Pancreas (tissue), 10 donors: ENCODE data around the gene HNRNPUL1. TPM values are rescaled to one million over a fixed set of nuclear protein-coding genes. Genes with fewer than 3 reads are reported as not detected.

ENCODE experiments used
- ATAC-seq, 4 donors: fragments of 200-7000 bp; cut with Tn5 transposase; one replicate each; pipeline versions ENCODE4 v1.8.0 to v1.9.1; 2020; ENCODE audit warnings: mild to moderate bottlenecking in 4 of 4, moderate library complexity in 4 of 4
- DNase-seq, 6 donors: peaks; one replicate each; pipeline ENCODE4 v3.0.0-alpha.2; 2020
- FAIRE-seq: peaks from 2 replicates; lab custom pipeline; 2012; peaks lifted over from hg19 to GRCh38; lab: Jason Lieb, UNC
- H3K27ac ChIP-seq, 4 donors: fragments of 200-600 bp; sonication (generic); 1 replicate in 3 of 4; 2 replicates in 1 of 4; pipeline versions ENCODE4 v1.5.0 to v1.8.0; 2020
- H3K27me3 ChIP-seq, 4 donors: fragments of 200-600 bp; one replicate each; pipeline ENCODE4 v1.8.0; 2021
- H3K36me3 ChIP-seq, 3 donors: fragments of 200-600 bp; sonication (generic) in 1 of 3; one replicate each; pipeline versions ENCODE4 v1.5.0 to v1.8.0; 2020 to 2021
- H3K4me1 ChIP-seq, 3 donors: fragments of 200-600 bp; one replicate each; pipeline ENCODE4 v1.8.0; 2021
- H3K4me3 ChIP-seq, 4 donors: fragments of 200-600 bp; sonication (generic) in 2 of 4; one replicate each; pipeline versions ENCODE4 v1.5.0 to v1.8.0; 2020 to 2021
- H3K9me3 ChIP-seq, 4 donors: fragments of 200-600 bp; one replicate each; pipeline ENCODE4 v1.8.0; 2021
- WGBS, 2 donors: extraction: QIAGEN DNeasy Blood & Tissue Kit; methylation state at CpG; one replicate each; pipeline ENCODE4 v1.1.7; 2013; 5-methylcytosine and 5-hydroxymethylcytosine counted together
- intact Hi-C, 3 donors: fragments of 100-400 bp; cut with DNase I; formaldehyde crosslinking; loops; one replicate each; pipeline versions ENCODE4 v1.11.1 to v1.14.2; 2022
- polyA plus RNA-seq, 2 donors: library from polyadenylated mRNA; stranded (reverse); fragments of 200-250 nt; gene quantifications; one replicate each; pipeline ENCODE4 v1.2.3, GENCODE V29; 2013
- total RNA-seq, 6 donors: library from RNA; stranded (reverse); fragmentation: NEBNext Ultra II Directional in 4 of 6; extraction: Animal tissue kit (Norgen Biotek cat#: 25700) in 4 of 6; gene quantifications; one replicate each; pipeline versions ENCODE4 v1.2.1 to v1.2.4, GENCODE V29; 2021 to 2023
- TF ChIP-seq, protein P1 (sequence below), 4 donors: fragments of 200-600 bp; sonication (generic) in 3 of 4; IDR thresholded peaks; one replicate each; pipeline versions ENCODE4 v1.5.0 to v1.8.0; 2021; ENCODE audit warnings: antibody characterized with exemption in 4 of 4
- donor health status: healthy with polysubstance abuse.
- donor health status: DM: no; HTN: no; CAD: no; lungs with moderate emphysema.
- donor health status: DM: no; HTN: no; CAD: no.
- donor health status: control.
- donor health status: control.
- donor health status: Bipolar disorder and iron deficiency.
- donor health status: DM: yes; HTN: yes; CAD: no.
- donor health status: DM: no; HTN: no; CAD: no.
- donor health status: DM: no; HTN: no; CAD: no.
- donor health status: DM: yes; HTN: yes; CAD: no.

The HNRNPUL1 gene
- total and polyA plus RNA-seq, 8 donors: 49.2 to 101 (median 82.1) TPM

DNA sequence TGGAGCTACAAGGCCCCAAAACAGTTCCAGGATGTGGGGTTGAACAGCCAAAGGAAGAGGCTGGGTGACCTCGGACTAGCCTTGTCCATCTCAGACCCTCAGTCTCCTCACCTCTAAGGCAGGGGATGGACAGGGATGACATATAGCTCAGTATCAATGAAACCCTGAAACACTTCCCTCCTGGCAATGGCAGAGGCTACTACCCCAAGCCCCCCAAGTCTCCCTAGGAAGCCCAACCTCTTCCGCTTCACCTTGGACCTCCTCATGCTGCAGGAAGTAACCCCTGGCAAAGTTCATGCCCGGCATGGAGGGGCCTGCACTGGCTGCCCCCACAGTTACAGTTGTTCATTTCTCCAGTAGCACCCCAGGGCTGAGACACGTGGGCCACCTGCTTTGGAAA is 56.4 kb downstream of the HNRNPUL1 start:
- intact Hi-C loops: no loop called here
- no peak for ATAC-seq

DNA sequence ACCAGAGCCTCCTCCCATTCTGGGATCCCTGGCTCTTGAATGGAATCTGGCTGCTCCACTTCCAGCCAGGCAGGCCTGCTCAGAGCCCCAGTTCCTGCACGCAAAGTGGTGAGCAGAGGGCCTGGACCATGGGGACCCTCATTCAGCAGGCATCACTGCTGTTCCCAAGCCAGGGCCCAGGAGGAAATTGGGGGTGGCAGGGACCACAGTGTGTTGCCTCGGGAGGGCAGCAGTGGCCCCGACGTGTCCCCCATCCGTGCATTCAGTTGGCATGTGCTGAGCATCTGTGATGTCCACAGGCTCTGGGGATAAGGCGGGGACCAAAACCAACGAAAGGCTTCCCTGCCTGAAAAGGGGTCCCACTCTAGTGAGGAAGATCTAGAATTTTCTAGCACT is 57.0 kb downstream of the HNRNPUL1 start:
- no peak for ATAC-seq
- 85 to 97% methylated on average over 7 of the region's 7 CpGs for WGBS, 2 donors
- no peaks in the 10 kb centered on the region for H3K27me3 ChIP-seq
- FAIRE-seq: no peak
- TF ChIP-seq, protein P1, sequence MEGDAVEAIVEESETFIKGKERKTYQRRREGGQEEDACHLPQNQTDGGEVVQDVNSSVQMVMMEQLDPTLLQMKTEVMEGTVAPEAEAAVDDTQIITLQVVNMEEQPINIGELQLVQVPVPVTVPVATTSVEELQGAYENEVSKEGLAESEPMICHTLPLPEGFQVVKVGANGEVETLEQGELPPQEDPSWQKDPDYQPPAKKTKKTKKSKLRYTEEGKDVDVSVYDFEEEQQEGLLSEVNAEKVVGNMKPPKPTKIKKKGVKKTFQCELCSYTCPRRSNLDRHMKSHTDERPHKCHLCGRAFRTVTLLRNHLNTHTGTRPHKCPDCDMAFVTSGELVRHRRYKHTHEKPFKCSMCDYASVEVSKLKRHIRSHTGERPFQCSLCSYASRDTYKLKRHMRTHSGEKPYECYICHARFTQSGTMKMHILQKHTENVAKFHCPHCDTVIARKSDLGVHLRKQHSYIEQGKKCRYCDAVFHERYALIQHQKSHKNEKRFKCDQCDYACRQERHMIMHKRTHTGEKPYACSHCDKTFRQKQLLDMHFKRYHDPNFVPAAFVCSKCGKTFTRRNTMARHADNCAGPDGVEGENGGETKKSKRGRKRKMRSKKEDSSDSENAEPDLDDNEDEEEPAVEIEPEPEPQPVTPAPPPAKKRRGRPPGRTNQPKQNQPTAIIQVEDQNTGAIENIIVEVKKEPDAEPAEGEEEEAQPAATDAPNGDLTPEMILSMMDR (IDR thresholded peaks at IDR 0.05): no peak
- H3K9me3 ChIP-seq: no peaks in the 10 kb centered on the region
- intact Hi-C loops: no loop called here
- no peak for DNase-seq
- H3K27ac ChIP-seq: no peak overlapping the region
- H3K4me1 ChIP-seq: peaks cover 0 to 12% (median 0%) of the 10 kb centered on the region in 3 donors
- peaks cover 0 to 23% (median 13%) of the 10 kb centered on the region in 3 donors for H3K36me3 ChIP-seq
- H3K4me3 ChIP-seq: no peak overlapping the region

More for the DNA sequence above, 56.4 kb downstream of the HNRNPUL1 start:
- DNase-seq (peak in 2 of 6 donors; percentile 10 to 14), FAIRE-seq (no peak)
- peaks cover 0 to 24% (median 17%) of the 10 kb centered on the region in 3 donors for H3K36me3 ChIP-seq
- H3K9me3 ChIP-seq: no peaks in the 10 kb centered on the region
- no peak overlapping the region for H3K4me3 ChIP-seq
- peaks cover 0 to 5% (median 0%) of the 10 kb centered on the region in 3 donors for H3K4me1 ChIP-seq
- WGBS, 2 donors: 91 to 96% methylated on average over 4 of the region's 4 CpGs
- TF ChIP-seq, protein P1 (IDR thresholded peaks at IDR 0.05): no peak
- no peaks in the 10 kb centered on the region for H3K27me3 ChIP-seq
- no peak overlapping the region for H3K27ac ChIP-seq

GRCh38 chr19:41321600-41322270 is 57.6 kb downstream of the HNRNPUL1 start:
- H3K4me3 ChIP-seq: no peak overlapping the region
- FAIRE-seq: no peak

GRCh38 chr19:41322451-41322850 is 58.3 kb downstream of the HNRNPUL1 start:
- intact Hi-C loops: no loop called here
- TF ChIP-seq, protein P1 (IDR thresholded peaks at IDR 0.05): no peak
- Histone ChIP-seq H3K27me3 (no peaks in the 10 kb centered on the region), H3K36me3 (peaks cover 0 to 11% (median under 1%) of the 10 kb centered on the region in 3 donors), H3K4me3 (no peak overlapping the region), H3K9me3 (no peaks in the 10 kb centered on the region), H3K27ac (no peak overlapping the region), H3K4me1 (peaks cover 0 to 23% (median 0%) of the 10 kb centered on the region in 3 donors)
- no peak for FAIRE-seq
- DNase-seq: peak in 1 of 6 donors; percentile 43
- 91 to 92% methylated on average over 11 of the region's 11 CpGs for WGBS, 2 donors
- ATAC-seq: no peak

More at GRCh38 chr19:41321600-41322270, 57.6 kb downstream of the HNRNPUL1 start:
- H3K9me3 ChIP-seq: no peaks in the 10 kb centered on the region
- no peak overlapping the region for H3K27ac ChIP-seq
- peaks cover 0 to 18% (median 8%) of the 10 kb centered on the region in 3 donors for H3K36me3 ChIP-seq
- ATAC-seq: peak in 3 of 4 donors; percentile 11 to 17 (median 15)
- peaks cover 0 to 17% (median 0%) of the 10 kb centered on the region in 3 donors for H3K4me1 ChIP-seq
- TF ChIP-seq, protein P1 (IDR thresholded peaks at IDR 0.05): peak; percentile 16 to 34 (median 28)
- 63 to 71% methylated on average over 10 of the region's 10 CpGs for WGBS, 2 donors
- intact Hi-C loops: no loop called here
- H3K27me3 ChIP-seq: no peaks in the 10 kb centered on the region
- DNase-seq: no peak

DNA sequence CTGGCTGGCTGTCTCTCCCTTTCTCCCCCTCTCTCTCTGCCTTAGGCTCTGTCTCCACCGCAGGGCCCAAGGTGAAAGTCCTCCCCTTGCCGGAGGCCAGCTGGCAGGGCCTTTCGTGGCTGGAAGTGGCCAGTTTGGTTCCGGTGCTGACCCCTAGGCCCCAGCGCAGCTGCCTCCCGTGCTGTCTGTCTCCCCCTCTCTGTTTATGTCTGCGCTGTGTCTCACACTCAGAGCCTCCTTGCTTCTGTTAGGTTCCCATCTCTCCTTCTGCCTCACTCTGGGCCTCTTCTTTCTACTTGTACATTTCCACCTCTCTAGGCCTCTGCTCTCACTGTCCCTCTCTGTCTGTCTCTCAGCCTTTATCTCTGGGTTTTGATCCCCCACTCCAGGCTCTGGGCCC is 58.9 kb downstream of the HNRNPUL1 start:
- 70 to 83% methylated on average over 7 of the region's 7 CpGs for WGBS, 2 donors
- H3K27ac ChIP-seq: peak overlapping the region in 2 of 4 donors; percentile 39
- ATAC-seq (no peak), DNase-seq (no peak), FAIRE-seq (no peak)
- TF ChIP-seq, protein P1 (IDR thresholded peaks at IDR 0.05): no peak
- H3K27me3 ChIP-seq: no peaks in the 10 kb centered on the region
- peaks cover 0 to 23% (median 0%) of the 10 kb centered on the region in 3 donors for H3K4me1 ChIP-seq
- no peak overlapping the region for H3K4me3 ChIP-seq
- H3K36me3 ChIP-seq: peaks cover 0 to 11% (median 0%) of the 10 kb centered on the region in 3 donors
- intact Hi-C loops: no loop called here
- H3K9me3 ChIP-seq: no peaks in the 10 kb centered on the region
